ENCODE measurements around the gene MINDY4.

DNA sequence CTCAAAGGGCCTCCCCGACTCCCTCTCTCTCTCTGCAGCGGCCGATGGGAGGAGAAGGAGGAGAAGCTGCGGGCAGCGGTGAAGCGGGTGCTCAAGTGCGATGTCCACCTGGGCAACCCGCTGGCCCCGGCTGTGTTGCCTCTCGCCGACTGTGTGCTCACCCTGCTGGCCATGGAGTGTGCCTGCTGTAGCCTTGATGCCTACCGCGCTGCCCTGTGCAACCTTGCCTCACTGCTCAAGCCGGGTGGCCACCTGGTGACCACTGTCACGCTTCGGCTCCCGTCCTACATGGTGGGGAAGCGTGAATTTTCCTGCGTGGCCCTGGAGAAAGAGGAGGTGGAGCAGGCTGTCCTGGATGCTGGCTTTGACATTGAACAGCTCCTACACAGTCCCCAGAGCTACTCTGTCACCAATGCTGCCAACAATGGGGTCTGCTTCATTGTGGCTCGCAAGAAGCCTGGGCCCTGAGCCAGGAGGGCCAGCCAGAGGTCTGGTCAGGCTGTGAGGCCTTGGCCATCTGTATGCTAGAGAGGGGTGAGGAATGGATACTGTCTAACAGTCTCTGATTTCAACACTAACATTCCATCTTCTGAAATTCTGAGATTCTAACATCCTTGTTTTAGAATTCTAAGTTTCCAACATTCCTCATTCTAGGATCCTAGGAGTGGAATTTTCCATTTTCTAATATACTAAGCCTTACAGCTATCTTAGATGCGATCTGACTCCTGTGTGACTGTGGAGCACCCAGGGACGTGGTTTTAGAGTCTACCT lies 15.6 kb upstream of the MINDY4 start:
- TF ChIP-seq ZFX (CRISPR knock-in tag; IDR thresholded peaks at IDR 0.05; ENCODE audit: low read depth) (no peak), SMC3 (IDR thresholded peaks at IDR 0.05; ENCODE audit: low read length) (no peak), POLR2A (IDR thresholded peaks at IDR 0.05; ENCODE audit: insufficient read depth in 1 of 2, low read depth in 2 of 2, low read length in 2 of 2) (no peak), MTA1 (CRISPR knock-in tag; IDR thresholded peaks at IDR 0.05; ENCODE audit: borderline replicate concordance) (no peak), BRCA1 (CRISPR knock-in tag; IDR thresholded peaks at IDR 0.05) (no peak), GABPB1 (CRISPR knock-in tag; IDR thresholded peaks at IDR 0.05) (no peak), NR2F1 (CRISPR knock-in tag; IDR thresholded peaks at IDR 0.05) (no peak), ZNF788 (CRISPR knock-in tag; IDR thresholded peaks at IDR 0.05; ENCODE audit: borderline replicate concordance) (no peak)
- TF ChIP-seq, protein P1, sequence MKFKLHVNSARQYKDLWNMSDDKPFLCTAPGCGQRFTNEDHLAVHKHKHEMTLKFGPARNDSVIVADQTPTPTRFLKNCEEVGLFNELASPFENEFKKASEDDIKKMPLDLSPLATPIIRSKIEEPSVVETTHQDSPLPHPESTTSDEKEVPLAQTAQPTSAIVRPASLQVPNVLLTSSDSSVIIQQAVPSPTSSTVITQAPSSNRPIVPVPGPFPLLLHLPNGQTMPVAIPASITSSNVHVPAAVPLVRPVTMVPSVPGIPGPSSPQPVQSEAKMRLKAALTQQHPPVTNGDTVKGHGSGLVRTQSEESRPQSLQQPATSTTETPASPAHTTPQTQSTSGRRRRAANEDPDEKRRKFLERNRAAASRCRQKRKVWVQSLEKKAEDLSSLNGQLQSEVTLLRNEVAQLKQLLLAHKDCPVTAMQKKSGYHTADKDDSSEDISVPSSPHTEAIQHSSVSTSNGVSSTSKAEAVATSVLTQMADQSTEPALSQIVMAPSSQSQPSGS (CRISPR knock-in tag; IDR thresholded peaks at IDR 0.05) = no peak
- TF ChIP-seq, protein P2, sequence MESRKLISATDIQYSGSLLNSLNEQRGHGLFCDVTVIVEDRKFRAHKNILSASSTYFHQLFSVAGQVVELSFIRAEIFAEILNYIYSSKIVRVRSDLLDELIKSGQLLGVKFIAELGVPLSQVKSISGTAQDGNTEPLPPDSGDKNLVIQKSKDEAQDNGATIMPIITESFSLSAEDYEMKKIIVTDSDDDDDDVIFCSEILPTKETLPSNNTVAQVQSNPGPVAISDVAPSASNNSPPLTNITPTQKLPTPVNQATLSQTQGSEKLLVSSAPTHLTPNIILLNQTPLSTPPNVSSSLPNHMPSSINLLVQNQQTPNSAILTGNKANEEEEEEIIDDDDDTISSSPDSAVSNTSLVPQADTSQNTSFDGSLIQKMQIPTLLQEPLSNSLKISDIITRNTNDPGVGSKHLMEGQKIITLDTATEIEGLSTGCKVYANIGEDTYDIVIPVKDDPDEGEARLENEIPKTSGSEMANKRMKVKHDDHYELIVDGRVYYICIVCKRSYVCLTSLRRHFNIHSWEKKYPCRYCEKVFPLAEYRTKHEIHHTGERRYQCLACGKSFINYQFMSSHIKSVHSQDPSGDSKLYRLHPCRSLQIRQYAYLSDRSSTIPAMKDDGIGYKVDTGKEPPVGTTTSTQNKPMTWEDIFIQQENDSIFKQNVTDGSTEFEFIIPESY (CRISPR knock-in tag; IDR thresholded peaks at IDR 0.05) = no peak
- TF ChIP-seq, protein P3, sequence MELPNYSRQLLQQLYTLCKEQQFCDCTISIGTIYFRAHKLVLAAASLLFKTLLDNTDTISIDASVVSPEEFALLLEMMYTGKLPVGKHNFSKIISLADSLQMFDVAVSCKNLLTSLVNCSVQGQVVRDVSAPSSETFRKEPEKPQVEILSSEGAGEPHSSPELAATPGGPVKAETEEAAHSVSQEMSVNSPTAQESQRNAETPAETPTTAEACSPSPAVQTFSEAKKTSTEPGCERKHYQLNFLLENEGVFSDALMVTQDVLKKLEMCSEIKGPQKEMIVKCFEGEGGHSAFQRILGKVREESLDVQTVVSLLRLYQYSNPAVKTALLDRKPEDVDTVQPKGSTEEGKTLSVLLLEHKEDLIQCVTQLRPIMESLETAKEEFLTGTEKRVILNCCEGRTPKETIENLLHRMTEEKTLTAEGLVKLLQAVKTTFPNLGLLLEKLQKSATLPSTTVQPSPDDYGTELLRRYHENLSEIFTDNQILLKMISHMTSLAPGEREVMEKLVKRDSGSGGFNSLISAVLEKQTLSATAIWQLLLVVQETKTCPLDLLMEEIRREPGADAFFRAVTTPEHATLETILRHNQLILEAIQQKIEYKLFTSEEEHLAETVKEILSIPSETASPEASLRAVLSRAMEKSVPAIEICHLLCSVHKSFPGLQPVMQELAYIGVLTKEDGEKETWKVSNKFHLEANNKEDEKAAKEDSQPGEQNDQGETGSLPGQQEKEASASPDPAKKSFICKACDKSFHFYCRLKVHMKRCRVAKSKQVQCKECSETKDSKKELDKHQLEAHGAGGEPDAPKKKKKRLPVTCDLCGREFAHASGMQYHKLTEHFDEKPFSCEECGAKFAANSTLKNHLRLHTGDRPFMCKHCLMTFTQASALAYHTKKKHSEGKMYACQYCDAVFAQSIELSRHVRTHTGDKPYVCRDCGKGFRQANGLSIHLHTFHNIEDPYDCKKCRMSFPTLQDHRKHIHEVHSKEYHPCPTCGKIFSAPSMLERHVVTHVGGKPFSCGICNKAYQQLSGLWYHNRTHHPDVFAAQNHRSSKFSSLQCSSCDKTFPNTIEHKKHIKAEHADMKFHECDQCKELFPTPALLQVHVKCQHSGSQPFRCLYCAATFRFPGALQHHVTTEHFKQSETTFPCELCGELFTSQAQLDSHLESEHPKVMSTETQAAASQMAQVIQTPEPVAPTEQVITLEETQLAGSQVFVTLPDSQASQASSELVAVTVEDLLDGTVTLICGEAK (IDR thresholded peaks at IDR 0.05) = no peak
- TF ChIP-seq, protein P3 (CRISPR knock-in tag; IDR thresholded peaks at IDR 0.05) = no peak

Data from HepG2 (cell line).